HepG2 (cell line): ENCODE measurements around the gene SLC12A5. TPM values are rescaled to one million over a fixed set of nuclear protein-coding genes. Genes with fewer than 3 reads are reported as not detected.

Experiments
- FOXA1 ChIP-seq, 2 experiments: fragments of 450-650 bp in 1 of 2; sonication (generic) in 1 of 2; formaldehyde crosslinking in 1 of 2; IDR thresholded peaks; 2 replicates each; pipeline versions ENCODE4 v1.4.0 to v1.6.1; 2016 to 2020; ENCODE audit warnings: missing genetic modification reagents in 1 of 2
- FOXO1 ChIP-seq: sonication (generic); formaldehyde crosslinking; IDR thresholded peaks from 2 replicates; pipeline ENCODE4 v1.4.0; 2020; ENCODE audit warnings: missing genetic modification reagents
- HNRNPLL ChIP-seq: fragments of 200-400 bp; formaldehyde crosslinking; IDR thresholded peaks from 2 replicates; pipeline ENCODE4 v1.6.1; 2017; ENCODE audit warnings: mild to moderate bottlenecking, low read depth, low read length; ENCODE audit not compliant: poor library complexity, severe bottlenecking
- NFE2 ChIP-seq: sonication (generic); formaldehyde crosslinking; IDR thresholded peaks from 2 replicates; pipeline ENCODE4 v1.4.0; 2020; ENCODE audit warnings: missing genetic modification reagents
- PHB2 ChIP-seq: fragments of 450-650 bp; IDR thresholded peaks from 2 replicates; pipeline ENCODE4 v1.6.1; 2018; ENCODE audit not compliant: partially characterized antibody
- RNF2 ChIP-seq: fragments of 450-650 bp; conservative IDR thresholded peaks from 2 replicates; pipeline ENCODE4 v1.6.1; 2016; ENCODE audit warnings: low read depth
- TBL1XR1 ChIP-seq: fragments of 150-350 bp; IDR thresholded peaks from 2 replicates; pipeline ENCODE4 v1.6.1; 2014; ENCODE audit warnings: borderline replicate concordance, low read length; ENCODE audit not compliant: partially characterized antibody
- ZNF207 ChIP-seq: fragments of 450-650 bp; IDR thresholded peaks from 2 replicates; pipeline ENCODE4 v1.6.1; 2016; ENCODE audit warnings: antibody characterized with exemption, borderline replicate concordance
- ZNF615 ChIP-seq: sonication (generic); formaldehyde crosslinking; IDR thresholded peaks from 2 replicates; pipeline ENCODE4 v1.5.0; 2020; ENCODE audit warnings: mild to moderate bottlenecking, missing genetic modification reagents, borderline replicate concordance
- polyA plus RNA-seq, 8 experiments: library from polyadenylated mRNA; depleted of rRNA in 3 of 8; stranded (reverse) in 7 of 8; unstranded in 1 of 8; fragments of >200 nt; fragmentation: Illumina TruSeq in 4 of 8; extraction: Trizol in 4 of 8; gene quantifications; 2 replicates each; pipeline versions ENCODE4 v1.2.1 to v1.2.3, GENCODE V29; 2011 to 2016; ENCODE audit warnings: low read depth in 4 of 8, missing spikeins in 1 of 8, mixed read lengths in 1 of 8; ENCODE audit not compliant: insufficient read depth in 1 of 8
- total RNA-seq, 5 experiments: library from RNA; depleted of rRNA; stranded (reverse); fragments of >200 nt; fragmentation: Illumina TruSeq; extraction: Trizol; gene quantifications; 2 replicates each; pipeline ENCODE4 v1.2.3, GENCODE V29; 2016; ENCODE audit warnings: low read depth in 1 of 5
- TF ChIP-seq, protein P1 (sequence below): sonication (generic); formaldehyde crosslinking; IDR thresholded peaks from 2 replicates; pipeline ENCODE4 v1.4.0; 2020; ENCODE audit warnings: mild to moderate bottlenecking, missing genetic modification reagents
- TF ChIP-seq, protein P2 (sequence below): sonication (generic); formaldehyde crosslinking; IDR thresholded peaks from 2 replicates; pipeline ENCODE4 v1.5.0; 2020; ENCODE audit warnings: missing genetic modification reagents
- TF ChIP-seq, protein P3 (sequence below): sonication (generic); formaldehyde crosslinking; IDR thresholded peaks from 2 replicates; pipeline ENCODE4 v1.4.0; 2020; ENCODE audit warnings: mild to moderate bottlenecking, missing genetic modification reagents
- TF ChIP-seq, protein P4 (sequence below): sonication (generic); formaldehyde crosslinking; IDR thresholded peaks from 2 replicates; pipeline ENCODE4 v1.4.0; 2020; ENCODE audit warnings: missing genetic modification reagents
- TF ChIP-seq, protein P5 (sequence below): sonication (generic); formaldehyde crosslinking; IDR thresholded peaks from 2 replicates; pipeline ENCODE4 v1.5.0; 2020; ENCODE audit warnings: missing genetic modification reagents, mild to moderate bottlenecking, borderline replicate concordance
- TF ChIP-seq, protein P6 (sequence below): sonication (generic); formaldehyde crosslinking; IDR thresholded peaks from 2 replicates; pipeline ENCODE4 v1.4.0; 2020; ENCODE audit warnings: missing genetic modification reagents

Gene SLC12A5
- total and polyA plus RNA-seq, 2 of the 13 experiments (the other 11 are each of a cell fraction or from before 2014, with no cell fraction given), result 4.3 to 5.4 TPM

DNA sequence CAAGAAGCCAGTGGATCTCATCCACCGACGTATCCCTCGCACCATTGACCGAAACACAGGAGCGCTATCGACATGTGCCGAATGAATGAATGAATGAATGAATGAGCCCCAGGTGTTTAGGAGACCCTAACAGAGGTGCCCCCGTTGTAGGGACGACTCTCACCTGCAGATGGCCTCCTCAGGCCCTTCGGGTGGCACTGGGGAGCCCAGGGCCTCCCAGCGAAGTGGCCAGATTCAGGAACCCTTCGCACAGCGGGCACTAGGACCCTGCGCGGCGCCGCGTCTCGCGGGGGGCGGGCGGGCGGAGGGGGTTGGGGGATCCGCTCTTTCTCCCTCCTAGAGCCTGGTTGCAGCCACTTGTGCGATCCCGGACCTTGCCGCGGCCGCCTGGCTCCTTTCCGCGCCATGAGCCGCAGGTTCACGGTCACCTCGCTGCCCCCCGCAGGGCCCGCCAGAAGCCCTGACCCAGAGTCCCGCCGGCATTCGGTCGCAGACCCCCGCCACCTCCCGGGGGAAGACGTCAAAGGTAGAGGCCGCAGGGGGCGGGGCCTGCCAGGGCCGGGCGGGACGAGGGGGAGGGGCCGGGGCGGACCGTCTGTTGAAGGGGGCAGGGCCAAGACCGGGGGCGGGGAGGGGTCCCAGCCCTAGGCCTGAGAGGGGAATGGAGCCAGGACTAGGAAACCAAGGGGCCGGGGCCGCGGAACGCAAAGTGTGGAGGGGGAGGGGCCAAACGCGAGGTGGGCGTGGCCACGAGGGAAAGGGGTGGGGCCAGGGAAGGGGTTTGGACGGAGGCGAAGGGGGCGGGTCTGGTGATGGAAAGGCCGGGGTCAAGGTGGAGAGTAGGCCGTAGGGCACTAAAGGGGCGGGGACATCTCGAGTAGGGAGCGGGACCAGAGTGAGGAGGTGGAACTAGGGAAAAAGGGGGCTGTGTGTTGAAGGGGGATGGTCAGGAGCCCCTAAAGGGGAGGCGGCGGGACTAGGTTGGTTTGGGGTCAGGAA lies 7.4 kb upstream of the SLC12A5 start (continued):
- TF ChIP-seq, protein P1, sequence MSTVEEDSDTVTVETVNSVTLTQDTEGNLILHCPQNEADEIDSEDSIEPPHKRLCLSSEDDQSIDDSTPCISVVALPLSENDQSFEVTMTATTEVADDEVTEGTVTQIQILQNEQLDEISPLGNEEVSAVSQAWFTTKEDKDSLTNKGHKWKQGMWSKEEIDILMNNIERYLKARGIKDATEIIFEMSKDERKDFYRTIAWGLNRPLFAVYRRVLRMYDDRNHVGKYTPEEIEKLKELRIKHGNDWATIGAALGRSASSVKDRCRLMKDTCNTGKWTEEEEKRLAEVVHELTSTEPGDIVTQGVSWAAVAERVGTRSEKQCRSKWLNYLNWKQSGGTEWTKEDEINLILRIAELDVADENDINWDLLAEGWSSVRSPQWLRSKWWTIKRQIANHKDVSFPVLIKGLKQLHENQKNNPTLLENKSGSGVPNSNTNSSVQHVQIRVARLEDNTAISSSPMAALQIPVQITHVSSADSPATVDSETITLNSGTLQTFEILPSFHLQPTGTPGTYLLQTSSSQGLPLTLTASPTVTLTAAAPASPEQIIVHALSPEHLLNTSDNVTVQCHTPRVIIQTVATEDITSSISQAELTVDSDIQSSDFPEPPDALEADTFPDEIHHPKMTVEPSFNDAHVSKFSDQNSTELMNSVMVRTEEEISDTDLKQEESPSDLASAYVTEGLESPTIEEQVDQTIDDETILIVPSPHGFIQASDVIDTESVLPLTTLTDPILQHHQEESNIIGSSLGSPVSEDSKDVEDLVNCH (CRISPR knock-in tag), result no peak
- no peak for TF ChIP-seq RNF2
- TF ChIP-seq ZNF207, result no peak
- TF ChIP-seq PHB2, result no peak
- TF ChIP-seq, protein P2, sequence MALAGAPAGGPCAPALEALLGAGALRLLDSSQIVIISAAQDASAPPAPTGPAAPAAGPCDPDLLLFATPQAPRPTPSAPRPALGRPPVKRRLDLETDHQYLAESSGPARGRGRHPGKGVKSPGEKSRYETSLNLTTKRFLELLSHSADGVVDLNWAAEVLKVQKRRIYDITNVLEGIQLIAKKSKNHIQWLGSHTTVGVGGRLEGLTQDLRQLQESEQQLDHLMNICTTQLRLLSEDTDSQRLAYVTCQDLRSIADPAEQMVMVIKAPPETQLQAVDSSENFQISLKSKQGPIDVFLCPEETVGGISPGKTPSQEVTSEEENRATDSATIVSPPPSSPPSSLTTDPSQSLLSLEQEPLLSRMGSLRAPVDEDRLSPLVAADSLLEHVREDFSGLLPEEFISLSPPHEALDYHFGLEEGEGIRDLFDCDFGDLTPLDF (CRISPR knock-in tag), result no peak
- TF ChIP-seq, protein P3, sequence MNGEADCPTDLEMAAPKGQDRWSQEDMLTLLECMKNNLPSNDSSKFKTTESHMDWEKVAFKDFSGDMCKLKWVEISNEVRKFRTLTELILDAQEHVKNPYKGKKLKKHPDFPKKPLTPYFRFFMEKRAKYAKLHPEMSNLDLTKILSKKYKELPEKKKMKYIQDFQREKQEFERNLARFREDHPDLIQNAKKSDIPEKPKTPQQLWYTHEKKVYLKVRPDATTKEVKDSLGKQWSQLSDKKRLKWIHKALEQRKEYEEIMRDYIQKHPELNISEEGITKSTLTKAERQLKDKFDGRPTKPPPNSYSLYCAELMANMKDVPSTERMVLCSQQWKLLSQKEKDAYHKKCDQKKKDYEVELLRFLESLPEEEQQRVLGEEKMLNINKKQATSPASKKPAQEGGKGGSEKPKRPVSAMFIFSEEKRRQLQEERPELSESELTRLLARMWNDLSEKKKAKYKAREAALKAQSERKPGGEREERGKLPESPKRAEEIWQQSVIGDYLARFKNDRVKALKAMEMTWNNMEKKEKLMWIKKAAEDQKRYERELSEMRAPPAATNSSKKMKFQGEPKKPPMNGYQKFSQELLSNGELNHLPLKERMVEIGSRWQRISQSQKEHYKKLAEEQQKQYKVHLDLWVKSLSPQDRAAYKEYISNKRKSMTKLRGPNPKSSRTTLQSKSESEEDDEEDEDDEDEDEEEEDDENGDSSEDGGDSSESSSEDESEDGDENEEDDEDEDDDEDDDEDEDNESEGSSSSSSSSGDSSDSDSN (CRISPR knock-in tag), result no peak
- TF ChIP-seq, protein P4, sequence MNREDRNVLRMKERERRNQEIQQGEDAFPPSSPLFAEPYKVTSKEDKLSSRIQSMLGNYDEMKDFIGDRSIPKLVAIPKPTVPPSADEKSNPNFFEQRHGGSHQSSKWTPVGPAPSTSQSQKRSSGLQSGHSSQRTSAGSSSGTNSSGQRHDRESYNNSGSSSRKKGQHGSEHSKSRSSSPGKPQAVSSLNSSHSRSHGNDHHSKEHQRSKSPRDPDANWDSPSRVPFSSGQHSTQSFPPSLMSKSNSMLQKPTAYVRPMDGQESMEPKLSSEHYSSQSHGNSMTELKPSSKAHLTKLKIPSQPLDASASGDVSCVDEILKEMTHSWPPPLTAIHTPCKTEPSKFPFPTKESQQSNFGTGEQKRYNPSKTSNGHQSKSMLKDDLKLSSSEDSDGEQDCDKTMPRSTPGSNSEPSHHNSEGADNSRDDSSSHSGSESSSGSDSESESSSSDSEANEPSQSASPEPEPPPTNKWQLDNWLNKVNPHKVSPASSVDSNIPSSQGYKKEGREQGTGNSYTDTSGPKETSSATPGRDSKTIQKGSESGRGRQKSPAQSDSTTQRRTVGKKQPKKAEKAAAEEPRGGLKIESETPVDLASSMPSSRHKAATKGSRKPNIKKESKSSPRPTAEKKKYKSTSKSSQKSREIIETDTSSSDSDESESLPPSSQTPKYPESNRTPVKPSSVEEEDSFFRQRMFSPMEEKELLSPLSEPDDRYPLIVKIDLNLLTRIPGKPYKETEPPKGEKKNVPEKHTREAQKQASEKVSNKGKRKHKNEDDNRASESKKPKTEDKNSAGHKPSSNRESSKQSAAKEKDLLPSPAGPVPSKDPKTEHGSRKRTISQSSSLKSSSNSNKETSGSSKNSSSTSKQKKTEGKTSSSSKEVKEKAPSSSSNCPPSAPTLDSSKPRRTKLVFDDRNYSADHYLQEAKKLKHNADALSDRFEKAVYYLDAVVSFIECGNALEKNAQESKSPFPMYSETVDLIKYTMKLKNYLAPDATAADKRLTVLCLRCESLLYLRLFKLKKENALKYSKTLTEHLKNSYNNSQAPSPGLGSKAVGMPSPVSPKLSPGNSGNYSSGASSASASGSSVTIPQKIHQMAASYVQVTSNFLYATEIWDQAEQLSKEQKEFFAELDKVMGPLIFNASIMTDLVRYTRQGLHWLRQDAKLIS, result no peak
- no peak for TF ChIP-seq NFE2 (CRISPR knock-in tag)
- TF ChIP-seq, protein P5, sequence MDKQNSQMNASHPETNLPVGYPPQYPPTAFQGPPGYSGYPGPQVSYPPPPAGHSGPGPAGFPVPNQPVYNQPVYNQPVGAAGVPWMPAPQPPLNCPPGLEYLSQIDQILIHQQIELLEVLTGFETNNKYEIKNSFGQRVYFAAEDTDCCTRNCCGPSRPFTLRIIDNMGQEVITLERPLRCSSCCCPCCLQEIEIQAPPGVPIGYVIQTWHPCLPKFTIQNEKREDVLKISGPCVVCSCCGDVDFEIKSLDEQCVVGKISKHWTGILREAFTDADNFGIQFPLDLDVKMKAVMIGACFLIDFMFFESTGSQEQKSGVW (CRISPR knock-in tag), result no peak
- no peak for TF ChIP-seq TBL1XR1
- TF ChIP-seq HNRNPLL, result no peak
- TF ChIP-seq, protein P6, sequence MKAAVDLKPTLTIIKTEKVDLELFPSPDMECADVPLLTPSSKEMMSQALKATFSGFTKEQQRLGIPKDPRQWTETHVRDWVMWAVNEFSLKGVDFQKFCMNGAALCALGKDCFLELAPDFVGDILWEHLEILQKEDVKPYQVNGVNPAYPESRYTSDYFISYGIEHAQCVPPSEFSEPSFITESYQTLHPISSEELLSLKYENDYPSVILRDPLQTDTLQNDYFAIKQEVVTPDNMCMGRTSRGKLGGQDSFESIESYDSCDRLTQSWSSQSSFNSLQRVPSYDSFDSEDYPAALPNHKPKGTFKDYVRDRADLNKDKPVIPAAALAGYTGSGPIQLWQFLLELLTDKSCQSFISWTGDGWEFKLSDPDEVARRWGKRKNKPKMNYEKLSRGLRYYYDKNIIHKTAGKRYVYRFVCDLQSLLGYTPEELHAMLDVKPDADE (CRISPR knock-in tag), result no peak
- TF ChIP-seq FOXA1 (IDR thresholded peaks at IDR 0.05), result no peak
- TF ChIP-seq FOXA1 (CRISPR knock-in tag; IDR thresholded peaks at IDR 0.05), result no peak
- TF ChIP-seq ZNF615 (CRISPR knock-in tag), result no peak
- TF ChIP-seq FOXO1 (CRISPR knock-in tag), result no peak; the same call in 1 of the 2 replicates
